Astrocyte (in vitro differentiated cells and primary cell): ENCODE measurements around the gene CD180. TPM values are rescaled to one million over a fixed set of nuclear protein-coding genes. Genes with fewer than 3 reads are reported as not detected.

Experiments
- DNase-seq: peaks from one replicate; pipeline ENCODE4 v3.0.0-alpha.2; 2010; ENCODE audit warnings: low read depth
- FAIRE-seq: peaks from 2 replicates; lab custom pipeline; 2011; peaks lifted over from hg19 to GRCh38; lab: Jason Lieb, UNC
- H2AFZ ChIP-seq: 2 replicates; pipeline ENCODE4 v1.6.0; 2012; ENCODE audit warnings: low read depth, low read length, inconsistent platforms
- H3K27ac ChIP-seq: 2 replicates; pipeline ENCODE4 v1.5.1; 2011; ENCODE audit warnings: low read depth, low read length, inconsistent platforms
- H3K27me3 ChIP-seq: 2 replicates; pipeline ENCODE4 v1.6.0; 2011; ENCODE audit warnings: low read length, inconsistent platforms; ENCODE audit not compliant: insufficient read depth
- H3K36me3 ChIP-seq: 2 replicates; pipeline ENCODE4 v1.5.1; 2011; ENCODE audit warnings: low read length, inconsistent platforms; ENCODE audit not compliant: insufficient read depth
- H3K4me1 ChIP-seq: 2 replicates; pipeline ENCODE4 v1.5.1; 2011; ENCODE audit warnings: low read length, inconsistent platforms; ENCODE audit not compliant: insufficient read depth
- H3K4me2 ChIP-seq: 2 replicates; pipeline ENCODE4 v1.6.0; 2012; ENCODE audit warnings: low read length, inconsistent platforms
- H3K4me3 ChIP-seq: 2 replicates; pipeline ENCODE4 v1.5.1; 2011; ENCODE audit warnings: low read depth, mild to moderate bottlenecking, low read length, inconsistent platforms; ENCODE audit not compliant: insufficient read depth
- H3K79me2 ChIP-seq: 2 replicates; pipeline ENCODE4 v1.6.0; 2012; ENCODE audit warnings: mild to moderate bottlenecking, low read length, inconsistent platforms; ENCODE audit not compliant: insufficient read depth
- H3K9ac ChIP-seq: 2 replicates; pipeline ENCODE4 v1.6.0; 2012; ENCODE audit warnings: mild to moderate bottlenecking, low read length, inconsistent platforms
- H3K9me3 ChIP-seq: 2 replicates; pipeline ENCODE4 v1.5.1; 2012; ENCODE audit warnings: low read depth, mild to moderate bottlenecking, low read length, inconsistent platforms; ENCODE audit not compliant: insufficient read depth
- H4K20me1 ChIP-seq: 2 replicates; pipeline ENCODE4 v1.6.0; 2012; ENCODE audit warnings: low read length, inconsistent platforms; ENCODE audit not compliant: insufficient read depth
- H3K27ac Mint-ChIP-seq: one replicate; pipeline ENCODE4 v1.8.0; 2021; ENCODE audit warnings: mild to moderate bottlenecking, mixed read lengths; ENCODE audit not compliant: unreplicated experiment
- H3K27me3 Mint-ChIP-seq: one replicate; pipeline ENCODE4 v1.8.0; 2021; ENCODE audit warnings: low read depth, mixed read lengths; ENCODE audit not compliant: unreplicated experiment
- H3K36me3 Mint-ChIP-seq: one replicate; pipeline ENCODE4 v1.8.0; 2021; ENCODE audit warnings: low read depth, mixed read lengths; ENCODE audit not compliant: unreplicated experiment
- H3K4me1 Mint-ChIP-seq: one replicate; pipeline ENCODE4 v1.8.0; 2021; ENCODE audit warnings: low read depth, mixed read lengths; ENCODE audit not compliant: unreplicated experiment
- H3K4me3 Mint-ChIP-seq: one replicate; pipeline ENCODE4 v1.8.0; 2021; ENCODE audit warnings: mild to moderate bottlenecking, moderate library complexity, mixed read lengths; ENCODE audit not compliant: unreplicated experiment
- H3K9me3 Mint-ChIP-seq: one replicate; pipeline ENCODE4 v1.8.0; 2021; ENCODE audit warnings: mild to moderate bottlenecking, mixed read lengths; ENCODE audit not compliant: unreplicated experiment
- EZH2 ChIP-seq: IDR thresholded peaks from 2 replicates; pipeline ENCODE4 v1.6.1; 2012; ENCODE audit warnings: mild to moderate bottlenecking, low read length, inconsistent platforms; ENCODE audit not compliant: insufficient read depth
- total RNA-seq: library from RNA; stranded (reverse); gene quantifications from 2 replicates; pipeline ENCODE4 v1.2.1, GENCODE V29; 2021
- TF ChIP-seq, protein P1 (sequence below): IDR thresholded peaks from 2 replicates; pipeline ENCODE4 v1.5.1; 2011; ENCODE audit warnings: low read depth, mild to moderate bottlenecking, inconsistent platforms, low read length, moderate library complexity; ENCODE audit not compliant: insufficient read depth

CD180 gene
- total RNA-seq, 1 donor from 2014 or later: not detected

DNA sequence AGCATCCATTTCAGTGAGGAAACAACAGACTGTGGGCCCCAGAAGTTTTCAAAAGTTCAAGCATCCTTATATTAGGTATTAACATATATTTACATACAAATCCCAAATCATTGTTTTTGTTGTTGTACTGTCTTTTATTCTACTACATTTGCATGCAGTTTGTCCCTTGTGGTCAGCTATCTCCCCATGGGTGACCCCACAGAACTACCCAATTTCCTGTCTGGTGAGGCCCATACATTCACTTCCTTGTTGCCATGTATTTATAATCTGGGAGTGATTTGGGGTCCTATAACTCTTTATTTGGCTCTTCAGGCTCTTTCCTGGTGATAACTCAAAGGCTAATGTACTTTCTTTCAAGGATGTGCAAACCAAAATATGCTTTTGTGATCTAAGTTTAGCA lies 3.3 kb upstream of the CD180 start:
- Mint-ChIP-seq H3K4me3 (no peak overlapping the region), H3K4me1 (no peaks in the 10 kb centered on the region), H3K9me3 (peaks cover 4% of the 10 kb centered on the region), H3K27ac (no peak overlapping the region), H3K36me3 (no peaks in the 10 kb centered on the region), H3K27me3 (peaks cover 3% of the 10 kb centered on the region)
- no peak for FAIRE-seq
- no peak for TF ChIP-seq EZH2
- TF ChIP-seq, protein P1, sequence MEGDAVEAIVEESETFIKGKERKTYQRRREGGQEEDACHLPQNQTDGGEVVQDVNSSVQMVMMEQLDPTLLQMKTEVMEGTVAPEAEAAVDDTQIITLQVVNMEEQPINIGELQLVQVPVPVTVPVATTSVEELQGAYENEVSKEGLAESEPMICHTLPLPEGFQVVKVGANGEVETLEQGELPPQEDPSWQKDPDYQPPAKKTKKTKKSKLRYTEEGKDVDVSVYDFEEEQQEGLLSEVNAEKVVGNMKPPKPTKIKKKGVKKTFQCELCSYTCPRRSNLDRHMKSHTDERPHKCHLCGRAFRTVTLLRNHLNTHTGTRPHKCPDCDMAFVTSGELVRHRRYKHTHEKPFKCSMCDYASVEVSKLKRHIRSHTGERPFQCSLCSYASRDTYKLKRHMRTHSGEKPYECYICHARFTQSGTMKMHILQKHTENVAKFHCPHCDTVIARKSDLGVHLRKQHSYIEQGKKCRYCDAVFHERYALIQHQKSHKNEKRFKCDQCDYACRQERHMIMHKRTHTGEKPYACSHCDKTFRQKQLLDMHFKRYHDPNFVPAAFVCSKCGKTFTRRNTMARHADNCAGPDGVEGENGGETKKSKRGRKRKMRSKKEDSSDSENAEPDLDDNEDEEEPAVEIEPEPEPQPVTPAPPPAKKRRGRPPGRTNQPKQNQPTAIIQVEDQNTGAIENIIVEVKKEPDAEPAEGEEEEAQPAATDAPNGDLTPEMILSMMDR: no peak
- Histone ChIP-seq H3K4me1 (no peaks in the 10 kb centered on the region), H3K4me3 (no peak overlapping the region), H3K79me2 (no peaks in the 10 kb centered on the region), H3K9me3 (no peaks in the 10 kb centered on the region), H2AFZ (no peak overlapping the region), H3K9ac (no peak overlapping the region), H3K27ac (no peak overlapping the region), H3K27me3 (no peaks in the 10 kb centered on the region), H3K36me3 (no peaks in the 10 kb centered on the region), H3K4me2 (no peak overlapping the region), H4K20me1 (no peaks in the 10 kb centered on the region)
- DNase-seq: no peak

DNA sequence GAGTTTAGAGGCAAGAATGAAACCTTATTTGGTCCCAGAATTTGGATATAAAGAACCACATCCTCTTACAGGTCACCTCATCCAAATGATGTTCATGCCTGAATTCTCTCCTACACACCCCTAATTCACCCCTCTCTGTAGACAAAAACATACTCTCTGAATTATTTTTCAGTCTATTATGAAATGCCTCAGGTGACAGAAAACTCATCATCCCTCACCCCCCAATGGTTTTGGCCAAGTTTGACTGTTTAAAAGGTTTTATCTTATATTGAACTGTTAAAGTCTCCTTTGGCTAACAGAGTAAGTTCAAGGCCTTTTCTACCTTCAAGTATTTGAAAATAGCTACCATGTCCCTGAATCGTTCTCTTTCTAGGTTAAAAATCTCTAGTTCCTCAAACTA lies 2.3 kb upstream of the CD180 start:
- no peak for FAIRE-seq
- no peaks in the 10 kb centered on the region for H3K4me1 ChIP-seq

DNA sequence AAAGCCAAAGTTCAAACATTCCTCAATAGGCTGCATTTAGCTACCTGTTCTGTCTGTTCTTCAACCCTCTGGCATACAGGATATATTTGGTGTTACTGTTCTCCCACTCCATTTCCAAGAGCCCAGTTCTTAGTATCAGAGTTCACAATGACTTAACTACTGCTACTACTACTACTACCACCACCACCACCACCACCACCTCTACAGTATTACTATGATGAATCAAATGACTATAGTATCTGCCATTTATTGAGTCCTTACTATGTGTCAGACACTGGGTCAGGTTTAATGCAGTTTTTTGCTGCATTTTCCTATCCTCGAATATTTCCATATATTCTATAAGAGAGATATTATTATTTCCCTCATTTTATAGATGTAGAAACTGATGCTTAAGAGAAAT lies 937 bp upstream of the CD180 start:
- peaks cover 3% of the 10 kb centered on the region for H3K4me1 ChIP-seq
- H3K27ac Mint-ChIP-seq: no peak overlapping the region
- H3K4me2 ChIP-seq: no peak overlapping the region
- H3K36me3 Mint-ChIP-seq: no peaks in the 10 kb centered on the region
- H2AFZ ChIP-seq: no peak overlapping the region
- no peak overlapping the region for H3K4me3 ChIP-seq
- no peaks in the 10 kb centered on the region for H3K79me2 ChIP-seq
- no peaks in the 10 kb centered on the region for H3K36me3 ChIP-seq
- FAIRE-seq (no peak), DNase-seq (no peak)
- TF ChIP-seq EZH2: no peak
- TF ChIP-seq, protein P1: no peak
- no peaks in the 10 kb centered on the region for H4K20me1 ChIP-seq
- no peak overlapping the region for H3K9ac ChIP-seq
- no peak overlapping the region for H3K4me3 Mint-ChIP-seq
- no peaks in the 10 kb centered on the region for H3K4me1 Mint-ChIP-seq
- no peak overlapping the region for H3K27ac ChIP-seq
- no peaks in the 10 kb centered on the region for H3K9me3 ChIP-seq
- H3K27me3 Mint-ChIP-seq: peaks cover 3% of the 10 kb centered on the region
- H3K27me3 ChIP-seq: no peaks in the 10 kb centered on the region
- H3K9me3 Mint-ChIP-seq: peaks cover 4% of the 10 kb centered on the region

More for the DNA sequence above, 2.3 kb upstream of the CD180 start:
- H3K9ac ChIP-seq: no peak overlapping the region
- H3K36me3 ChIP-seq: no peaks in the 10 kb centered on the region
- H3K9me3 Mint-ChIP-seq: peaks cover 4% of the 10 kb centered on the region
- H3K79me2 ChIP-seq: no peaks in the 10 kb centered on the region
- no peak overlapping the region for H3K4me3 ChIP-seq
- no peak for DNase-seq
- H3K4me1 Mint-ChIP-seq: no peaks in the 10 kb centered on the region
- no peaks in the 10 kb centered on the region for H4K20me1 ChIP-seq
- no peak overlapping the region for H3K4me2 ChIP-seq
- H2AFZ ChIP-seq: no peak overlapping the region
- H3K9me3 ChIP-seq: no peaks in the 10 kb centered on the region
- no peak overlapping the region for H3K27ac Mint-ChIP-seq
- H3K36me3 Mint-ChIP-seq: no peaks in the 10 kb centered on the region
- H3K27me3 ChIP-seq: no peaks in the 10 kb centered on the region
- H3K4me3 Mint-ChIP-seq: no peak overlapping the region
- H3K27me3 Mint-ChIP-seq: peaks cover 3% of the 10 kb centered on the region
- TF ChIP-seq EZH2: no peak
- TF ChIP-seq, protein P1: no peak
- no peak overlapping the region for H3K27ac ChIP-seq
